ENCODE results near the gene SMIM33. TPM values are rescaled to one million over a fixed set of nuclear protein-coding genes. Genes with fewer than 3 reads are reported as not detected.
"Not testable (repeated sequence)": the region's sequence is repeated elsewhere in the genome, so short reads cannot be mapped to it uniquely, and the experiment has no call there.

Gene SMIM33
- polyA plus RNA-seq, 4 donors, result 0.03 TPM; not detected in 3

- not testable (repeated sequence) for DNase-seq (ENCODE audit: low read depth in 4 of 4, low spot score in 2 of 4)
Observed at GRCh38 chr5:139479729-139480128, 8.9 kb downstream of the SMIM33 start.

DNA sequence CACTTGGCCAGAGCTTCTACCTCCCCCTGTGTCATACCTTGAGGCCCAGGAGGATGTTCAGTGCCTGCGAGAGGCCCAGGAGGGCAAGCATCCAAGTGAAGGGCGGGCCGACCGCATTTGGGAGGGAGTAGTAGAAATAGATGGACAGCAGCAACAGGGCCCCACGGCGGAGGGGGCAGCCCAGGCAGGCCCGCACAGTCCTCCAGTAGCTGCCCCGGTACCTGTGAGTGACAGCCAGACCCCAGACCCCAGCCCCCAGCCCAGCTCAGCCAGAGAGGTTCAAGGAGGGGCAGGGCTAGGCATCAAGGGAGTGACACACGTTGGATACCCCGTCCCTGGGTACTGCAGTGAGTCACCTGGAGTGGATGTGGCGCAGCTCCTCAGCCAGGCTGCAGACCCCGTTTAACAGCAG, 10.3 kb downstream of the SMIM33 start:
- no peak for DNase-seq (ENCODE audit: low read depth in 4 of 4, low spot score in 2 of 4)

DNA sequence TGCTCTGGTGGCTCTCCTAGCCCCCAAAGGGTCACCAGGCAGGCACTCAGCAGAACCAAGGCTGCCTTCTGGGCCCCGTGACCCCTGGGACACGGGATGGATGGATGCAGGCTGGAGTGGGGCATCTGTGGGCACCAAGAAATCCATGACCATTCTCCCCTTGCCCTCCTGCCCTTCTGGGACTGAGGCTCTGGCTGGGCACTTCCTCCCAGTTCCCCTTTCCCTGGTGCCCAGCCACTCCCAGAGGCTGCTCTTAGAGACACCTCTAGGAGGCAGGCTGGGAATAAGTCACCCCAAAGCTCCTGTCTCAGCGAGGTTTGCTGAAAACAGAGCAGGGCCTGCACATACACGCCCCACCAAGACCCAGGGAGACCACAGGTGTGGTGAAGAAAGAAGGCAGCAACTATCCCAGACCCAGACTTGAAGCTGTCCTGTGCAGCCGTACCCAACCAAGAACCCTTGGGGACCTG, 10.8 kb downstream of the SMIM33 start:
- DNase-seq (ENCODE audit: low read depth in 4 of 4, low spot score in 2 of 4), result no peak

GRCh38 chr5:139482050-139482889, 11.5 kb downstream of the SMIM33 start, which contains the start of gene STING1:
Gene STING1 (minus strand): TSS chr5:139482758. CDS start chr5:139481704, 1,054 bp downstream.
- DNase-seq (ENCODE audit: low read depth in 4 of 4, low spot score in 2 of 4), result peak in 3 of 4 donors; percentile 46 to 79 (median 60)

- not testable (repeated sequence) for DNase-seq (ENCODE audit: low read depth in 4 of 4, low spot score in 2 of 4)
Observed at GRCh38 chr5:139482890-139483208, 12.0 kb downstream of the SMIM33 start.

GRCh38 chr5:139486201-139486600, 15.4 kb downstream of the SMIM33 start:
- no peak for DNase-seq (ENCODE audit: low read depth in 4 of 4, low spot score in 2 of 4)

- no peak for DNase-seq (ENCODE audit: low read depth in 4 of 4, low spot score in 2 of 4)
Observed at GRCh38 chr5:139488260-139488659, 17.5 kb downstream of the SMIM33 start.

GRCh38 chr5:139492700-139493192, 21.9 kb downstream of the SMIM33 start:
- DNase-seq (ENCODE audit: low read depth in 4 of 4, low spot score in 2 of 4), result no peak

DNA sequence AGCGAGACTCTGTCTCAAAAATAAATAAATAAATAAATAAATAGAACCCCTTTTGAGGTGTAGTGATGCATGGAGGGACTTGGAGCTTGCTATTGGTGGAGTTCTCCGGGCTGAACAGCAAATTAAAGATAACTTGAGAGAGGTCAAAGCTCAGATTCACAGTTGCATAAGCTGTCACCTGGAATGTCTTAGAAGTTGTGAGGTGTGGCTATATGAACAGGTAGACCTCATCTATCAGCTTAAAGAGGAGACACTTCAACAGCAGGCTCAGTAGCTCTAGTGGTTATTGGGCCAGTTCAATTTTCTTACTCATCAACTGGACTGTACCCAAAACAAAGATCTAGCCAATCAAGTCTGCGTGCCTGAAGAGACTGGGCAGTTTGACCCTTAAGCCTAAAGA, 23.5 kb downstream of the SMIM33 start:
- no peak for DNase-seq (ENCODE audit: low read depth in 4 of 4, low spot score in 2 of 4)

DNA sequence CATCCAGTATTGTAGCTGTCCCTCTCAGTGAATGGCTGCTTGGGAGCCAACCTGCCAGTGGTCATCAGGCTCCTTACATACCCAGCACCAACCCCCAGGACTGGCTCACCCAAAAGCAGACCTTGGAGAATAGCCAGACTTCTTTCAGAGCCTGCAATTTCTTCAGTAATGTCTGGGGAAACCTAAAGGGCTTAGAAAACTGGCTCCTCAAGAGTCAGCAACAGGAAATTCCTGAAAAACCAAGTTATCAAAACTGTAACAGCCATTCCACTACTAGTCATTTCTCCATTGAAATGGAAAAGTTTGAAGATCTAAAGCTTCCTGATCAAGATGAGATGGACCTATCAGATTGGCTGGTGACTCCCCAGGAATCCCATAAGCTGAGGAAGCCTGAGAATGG, 24.0 kb downstream of the SMIM33 start:
- no peak for DNase-seq (ENCODE audit: low read depth in 4 of 4, low spot score in 2 of 4)

DNA sequence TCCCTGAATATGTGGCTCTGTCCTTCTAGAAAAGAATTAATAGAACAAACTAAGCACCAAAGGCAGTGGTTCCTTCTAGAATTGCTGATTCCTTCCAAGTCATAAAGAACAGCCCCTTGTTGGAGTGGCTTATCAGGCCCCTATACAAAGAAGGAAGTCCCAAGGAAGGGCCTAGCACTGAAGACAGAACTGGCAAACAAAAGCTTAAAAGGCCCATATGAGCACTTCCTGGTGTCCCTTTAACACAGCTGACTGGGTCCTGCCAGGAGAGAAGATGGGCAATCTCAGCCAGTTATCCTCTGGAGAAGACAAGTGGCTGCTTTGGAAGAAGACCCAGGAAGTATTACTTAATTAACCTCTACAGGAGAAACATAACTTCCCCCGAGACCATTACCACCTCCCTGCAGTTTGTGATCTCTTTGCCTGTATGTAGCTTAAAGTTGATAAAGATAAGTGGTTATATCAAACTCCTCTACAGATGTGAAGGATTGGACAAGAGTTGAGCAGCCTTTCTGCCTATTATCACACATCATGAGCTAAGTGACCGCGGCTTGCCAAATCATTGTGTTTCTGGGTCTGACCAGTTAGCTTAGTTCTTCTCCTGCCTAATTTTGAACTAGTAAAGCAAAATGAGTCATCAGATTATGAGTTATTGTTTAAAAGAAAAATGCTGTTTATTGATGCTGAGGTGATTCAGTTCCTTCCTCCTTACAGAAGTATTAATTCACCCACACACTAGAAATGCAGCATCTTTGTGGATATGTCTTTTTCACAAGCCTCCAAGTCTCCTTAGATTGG, 25.0 kb downstream of the SMIM33 start:
- no peak for DNase-seq (ENCODE audit: low read depth in 4 of 4, low spot score in 2 of 4)

DNA sequence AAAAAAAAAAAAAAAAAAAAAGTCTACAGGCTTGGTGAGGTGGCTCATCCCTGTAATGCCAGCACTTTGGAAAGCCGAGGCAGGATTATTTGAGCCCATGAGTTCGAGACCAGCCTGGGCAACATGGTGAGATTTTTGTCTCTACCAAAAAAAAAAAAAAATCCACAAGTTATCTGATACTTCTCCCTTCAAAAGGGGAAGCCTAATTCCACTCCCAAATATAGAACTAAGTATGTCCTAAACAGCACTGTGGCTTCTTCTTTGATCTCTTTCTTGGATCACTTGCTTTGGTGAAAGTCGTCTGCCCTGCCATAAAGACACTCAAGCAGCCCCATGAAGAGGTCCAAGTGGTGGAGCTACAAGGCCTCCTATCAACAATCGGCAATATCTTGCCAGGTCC, 30.6 kb downstream of the SMIM33 start:
- no peak for DNase-seq (ENCODE audit: low read depth in 4 of 4, low spot score in 2 of 4)

DNA sequence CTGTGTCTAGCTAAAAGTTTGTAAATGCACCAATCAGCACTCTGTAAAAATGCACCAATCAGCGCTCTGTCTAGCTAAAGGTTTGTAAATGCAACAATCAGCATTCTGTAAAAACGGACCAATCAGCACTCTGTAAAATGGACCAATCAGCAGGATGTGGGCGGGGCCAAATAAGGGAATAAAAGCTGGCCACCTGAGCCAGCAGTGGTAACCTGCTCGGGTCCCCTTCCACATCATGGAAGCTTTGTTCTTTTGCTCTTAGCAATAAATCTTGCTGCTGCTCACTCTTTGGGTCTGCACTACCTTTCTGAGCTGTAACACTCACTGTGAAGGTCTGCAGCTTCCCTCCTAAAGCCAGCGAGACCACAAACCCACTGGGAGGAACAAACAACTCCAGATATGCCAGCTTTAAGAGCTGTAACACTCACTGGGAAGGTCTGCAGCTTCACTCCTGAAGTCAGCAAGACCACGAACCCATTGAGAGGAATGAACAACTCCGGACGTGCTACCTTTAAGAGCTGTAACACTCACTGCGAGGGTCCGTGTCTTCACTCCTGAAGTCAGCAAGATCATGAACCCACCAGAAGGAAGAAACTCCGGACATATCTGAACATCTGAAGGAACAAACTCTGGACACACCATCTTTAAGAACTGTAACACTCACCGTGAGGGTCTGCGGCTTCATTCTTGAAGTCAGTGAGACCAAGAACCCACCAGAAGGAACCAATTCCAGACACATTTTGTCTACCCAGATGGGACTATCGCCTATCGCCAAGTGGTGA, 32.4 kb downstream of the SMIM33 start:
- DNase-seq (ENCODE audit: low read depth in 4 of 4, low spot score in 2 of 4), result not testable (repeated sequence)

GRCh38 chr5:139503879-139504278, 33.1 kb downstream of the SMIM33 start:
- not testable (repeated sequence) for DNase-seq (ENCODE audit: low read depth in 4 of 4, low spot score in 2 of 4)

DNA sequence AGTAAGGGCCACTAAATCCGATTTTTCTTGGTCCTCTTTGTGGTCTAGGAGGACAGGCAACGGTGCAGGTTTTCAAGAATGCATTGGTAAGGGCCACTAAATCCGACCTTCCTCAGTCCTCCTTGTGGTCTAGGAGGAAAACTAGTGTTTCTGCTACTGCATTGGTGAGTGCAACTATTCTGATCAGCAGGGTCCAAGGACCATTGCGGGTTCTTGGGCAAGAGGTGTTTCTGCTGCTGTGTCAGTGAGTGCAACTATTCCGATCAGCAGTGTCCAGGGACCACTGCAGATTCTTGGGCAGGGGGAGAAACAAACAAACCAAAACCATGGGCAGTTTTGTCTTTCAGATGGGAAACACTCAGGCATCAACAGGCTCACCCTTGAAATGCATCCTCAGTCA, 33.9 kb downstream of the SMIM33 start:
- not testable (repeated sequence) for DNase-seq (ENCODE audit: low read depth in 4 of 4, low spot score in 2 of 4)

DNA sequence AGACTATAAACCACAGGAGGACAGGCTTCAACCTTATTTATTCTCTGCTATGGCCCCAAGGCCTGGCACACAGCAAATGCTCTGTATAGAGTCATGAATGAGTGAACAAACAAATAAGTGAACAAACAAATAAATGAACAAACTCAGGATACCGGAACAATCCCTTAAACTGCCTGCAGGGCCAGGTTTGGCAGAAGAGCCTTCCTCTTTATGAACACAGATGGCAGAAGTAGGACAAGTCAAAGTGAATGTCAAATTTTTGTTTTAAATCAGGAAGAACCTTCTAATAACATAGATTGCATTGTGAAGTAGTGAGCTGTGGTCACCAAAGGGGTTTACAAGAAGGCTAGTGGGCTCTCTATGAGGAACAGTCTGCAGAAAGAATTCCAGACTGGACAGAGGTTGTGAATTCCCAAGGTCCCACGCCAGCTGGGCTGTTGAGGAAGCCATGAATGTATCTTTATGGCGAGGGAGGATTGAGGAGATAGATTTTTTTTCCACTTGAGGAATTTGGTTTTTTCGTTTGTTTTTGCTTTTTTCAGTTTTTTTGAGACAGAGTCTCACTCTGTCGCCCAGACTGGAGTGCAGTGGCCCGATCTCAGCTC, 42.1 kb downstream of the SMIM33 start:
- no peak for DNase-seq (ENCODE audit: low read depth in 4 of 4, low spot score in 2 of 4)

- DNase-seq (ENCODE audit: low read depth in 4 of 4, low spot score in 2 of 4), result peak in 3 of 4 donors; percentile 23 to 60 (median 32)
Observed at GRCh38 chr5:139513434-139513833, 42.6 kb downstream of the SMIM33 start.

DNA sequence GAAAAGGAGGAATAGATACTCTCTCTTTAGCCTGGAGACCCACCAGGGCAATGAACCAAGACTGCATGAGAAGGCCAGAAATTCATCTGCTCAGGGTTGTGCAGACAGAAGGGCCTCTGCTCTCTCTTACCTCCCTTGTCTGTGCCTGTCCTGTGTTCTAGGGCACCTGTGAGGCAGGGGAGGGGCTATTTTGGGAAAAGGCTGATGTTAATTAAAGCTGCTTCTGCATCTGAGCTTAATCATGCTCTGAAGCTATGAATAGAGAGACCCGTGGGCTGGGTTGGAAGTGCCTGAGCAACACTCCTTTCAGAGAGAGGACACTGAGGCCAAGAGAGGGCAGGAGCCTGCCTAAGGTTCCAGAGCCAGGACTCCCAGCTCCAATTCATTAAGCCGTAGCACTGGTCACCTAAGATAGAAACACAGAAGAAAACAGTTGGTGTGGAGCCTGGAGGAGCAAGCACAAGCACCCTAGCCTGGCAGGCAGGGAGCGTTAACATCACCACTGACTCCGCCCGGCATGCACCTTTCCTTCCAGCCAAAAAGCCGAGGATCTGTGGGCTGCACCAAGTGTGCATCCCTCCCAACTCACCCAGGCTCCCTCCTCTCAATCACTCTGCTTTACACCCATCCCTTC, 43.2 kb downstream of the SMIM33 start:
- no peak for DNase-seq (ENCODE audit: low read depth in 4 of 4, low spot score in 2 of 4)

DNA sequence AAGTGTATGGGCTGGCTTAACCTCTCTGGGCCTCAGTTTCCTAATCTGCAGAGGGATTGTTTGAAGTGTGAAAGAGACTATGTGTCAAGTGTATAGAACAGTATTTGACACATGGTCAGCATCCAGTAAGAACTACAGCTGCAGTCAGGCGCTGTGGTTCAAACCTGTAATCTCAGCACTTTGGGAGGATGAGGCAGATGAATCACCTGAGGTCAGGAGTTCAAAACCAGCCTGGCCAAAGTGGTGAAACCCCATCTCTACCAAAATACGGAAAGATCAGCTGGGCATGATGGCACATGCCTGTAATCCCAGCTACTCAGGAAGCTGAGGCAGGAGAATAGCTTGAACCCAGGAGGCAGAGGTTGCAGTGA, 43.7 kb downstream of the SMIM33 start:
- no peak for DNase-seq (ENCODE audit: low read depth in 4 of 4, low spot score in 2 of 4)
